Left ventricle myocardium inferior (tissue), 1 donor: ENCODE results near the gene PCNT. TPM values are rescaled to one million over a fixed set of nuclear protein-coding genes. Genes with fewer than 3 reads are reported as not detected.

ENCODE experiments used
- DNase-seq: peaks from one replicate; pipeline ENCODE4 v3.0.0-alpha.2; 2020
- H3K27ac ChIP-seq: fragments of 200-600 bp; replicated peaks from 2 replicates; pipeline ENCODE4 v1.8.0; 2021
- H3K27me3 ChIP-seq: fragments of 200-600 bp; 2 replicates; pipeline ENCODE4 v1.8.0; 2021; ENCODE audit warnings: low read depth
- H3K36me3 ChIP-seq: fragments of 200-600 bp; 2 replicates; pipeline ENCODE4 v1.8.0; 2021
- H3K4me1 ChIP-seq: fragments of 200-600 bp; 2 replicates; pipeline ENCODE4 v1.8.0; 2021
- H3K4me3 ChIP-seq: fragments of 200-600 bp; 2 replicates; pipeline ENCODE4 v1.8.0; 2021; ENCODE audit warnings: mild to moderate bottlenecking, moderate library complexity
- H3K9me3 ChIP-seq: fragments of 200-600 bp; replicated peaks from 2 replicates; pipeline ENCODE4 v1.8.0; 2021
- intact Hi-C: fragments of 100-400 bp; cut with micrococcal nuclease; formaldehyde crosslinking; loops from one replicate; pipeline ENCODE4 v1.11.0; 2022
- total RNA-seq: library from RNA; stranded (reverse); fragmentation: NEBNext Ultra II Directional; extraction: Animal tissue kit (Norgen Biotek cat#: 25700); gene quantifications from one replicate; pipeline ENCODE4 v1.2.1, GENCODE V29; 2021
- TF ChIP-seq, protein P1 (sequence below): fragments of 200-600 bp; IDR thresholded peaks from 2 replicates; pipeline ENCODE4 v1.8.0; 2021; ENCODE audit warnings: antibody characterized with exemption, mild to moderate bottlenecking, borderline replicate concordance
- donor health status: DM: no; HTN: yes; CAD: no; lungs with severe emphysema.

PCNT gene
- total RNA-seq, 1 donor from 2014 or later = 36.3 TPM

GRCh38 chr21:46376231-46376628 is 52.3 kb downstream of the PCNT start:
- TF ChIP-seq, protein P1, sequence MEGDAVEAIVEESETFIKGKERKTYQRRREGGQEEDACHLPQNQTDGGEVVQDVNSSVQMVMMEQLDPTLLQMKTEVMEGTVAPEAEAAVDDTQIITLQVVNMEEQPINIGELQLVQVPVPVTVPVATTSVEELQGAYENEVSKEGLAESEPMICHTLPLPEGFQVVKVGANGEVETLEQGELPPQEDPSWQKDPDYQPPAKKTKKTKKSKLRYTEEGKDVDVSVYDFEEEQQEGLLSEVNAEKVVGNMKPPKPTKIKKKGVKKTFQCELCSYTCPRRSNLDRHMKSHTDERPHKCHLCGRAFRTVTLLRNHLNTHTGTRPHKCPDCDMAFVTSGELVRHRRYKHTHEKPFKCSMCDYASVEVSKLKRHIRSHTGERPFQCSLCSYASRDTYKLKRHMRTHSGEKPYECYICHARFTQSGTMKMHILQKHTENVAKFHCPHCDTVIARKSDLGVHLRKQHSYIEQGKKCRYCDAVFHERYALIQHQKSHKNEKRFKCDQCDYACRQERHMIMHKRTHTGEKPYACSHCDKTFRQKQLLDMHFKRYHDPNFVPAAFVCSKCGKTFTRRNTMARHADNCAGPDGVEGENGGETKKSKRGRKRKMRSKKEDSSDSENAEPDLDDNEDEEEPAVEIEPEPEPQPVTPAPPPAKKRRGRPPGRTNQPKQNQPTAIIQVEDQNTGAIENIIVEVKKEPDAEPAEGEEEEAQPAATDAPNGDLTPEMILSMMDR = no peak
- intact Hi-C loops = no loop called here
- Histone ChIP-seq H3K27ac (peak overlapping the region; percentile 89), H3K36me3 (peaks cover 32% of the 10 kb centered on the region), H3K4me3 (peak overlapping the region; percentile 46), H3K27me3 (no peaks in the 10 kb centered on the region), H3K9me3 (no peaks in the 10 kb centered on the region), H3K4me1 (peaks cover 18% of the 10 kb centered on the region)
- DNase-seq = no peak

- intact Hi-C loops = no loop called here
- Histone ChIP-seq H3K27me3 (no peaks in the 10 kb centered on the region), H3K9me3 (no peaks in the 10 kb centered on the region), H3K36me3 (peaks cover 33% of the 10 kb centered on the region), H3K4me1 (peaks cover 18% of the 10 kb centered on the region), H3K27ac (peak overlapping the region; percentile 89), H3K4me3 (no peak overlapping the region)
- no peak for DNase-seq
- TF ChIP-seq, protein P1 = no peak
Observed at GRCh38 chr21:46376856-46377453, 53.0 kb downstream of the PCNT start.

DNA sequence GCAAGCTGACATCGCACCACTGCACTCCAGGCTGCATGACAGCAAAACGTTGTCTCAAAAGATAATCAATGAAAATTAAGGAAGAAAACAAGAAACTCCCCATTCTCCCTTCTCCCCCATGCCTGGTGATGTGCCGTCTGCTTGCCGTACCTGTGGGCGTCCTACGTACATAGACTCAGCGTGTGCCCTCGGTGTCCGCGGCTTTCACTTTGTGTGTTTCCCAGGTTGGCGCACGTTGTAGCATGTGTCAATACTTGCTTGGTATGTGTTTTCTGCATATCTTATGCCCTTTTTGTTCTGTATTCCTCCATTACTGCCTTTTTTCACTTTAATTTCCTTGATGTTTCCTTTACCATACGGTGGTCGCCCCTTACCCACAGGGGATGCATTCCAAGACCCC is 53.8 kb downstream of the PCNT start:
- no peaks in the 10 kb centered on the region for H3K27me3 ChIP-seq
- no peak overlapping the region for H3K4me3 ChIP-seq
- DNase-seq = no peak
- peaks cover 18% of the 10 kb centered on the region for H3K4me1 ChIP-seq
- intact Hi-C loops = no loop called here
- no peak overlapping the region for H3K27ac ChIP-seq
- H3K36me3 ChIP-seq = peaks cover 35% of the 10 kb centered on the region
- no peaks in the 10 kb centered on the region for H3K9me3 ChIP-seq
- TF ChIP-seq, protein P1 = no peak

DNA sequence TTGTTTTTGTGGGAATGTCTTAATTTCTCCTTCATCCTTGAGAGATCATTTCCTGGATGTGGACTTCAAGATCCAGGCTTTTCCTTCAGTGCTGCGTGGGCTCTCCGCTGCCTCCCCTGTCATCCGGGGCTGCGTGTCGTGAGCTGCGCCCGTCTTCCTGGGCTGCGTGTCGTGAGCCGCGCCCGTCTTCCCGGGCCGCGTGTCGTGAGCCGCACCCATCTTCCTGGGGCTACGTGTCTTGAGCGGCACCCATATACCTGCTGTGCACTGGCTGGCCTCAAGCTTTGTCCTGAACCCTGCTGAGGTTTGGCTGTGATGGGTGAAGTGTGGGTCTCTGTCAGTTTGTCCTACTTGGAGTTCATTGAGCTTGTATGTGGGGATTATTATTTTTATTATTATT is 55.1 kb downstream of the PCNT start:
- no peaks in the 10 kb centered on the region for H3K9me3 ChIP-seq
- no peak overlapping the region for H3K4me3 ChIP-seq
- peaks cover 35% of the 10 kb centered on the region for H3K36me3 ChIP-seq
- peaks cover 18% of the 10 kb centered on the region for H3K4me1 ChIP-seq
- DNase-seq = no peak
- TF ChIP-seq, protein P1 = no peak
- no peaks in the 10 kb centered on the region for H3K27me3 ChIP-seq
- intact Hi-C loops = no loop called here
- no peak overlapping the region for H3K27ac ChIP-seq

DNA sequence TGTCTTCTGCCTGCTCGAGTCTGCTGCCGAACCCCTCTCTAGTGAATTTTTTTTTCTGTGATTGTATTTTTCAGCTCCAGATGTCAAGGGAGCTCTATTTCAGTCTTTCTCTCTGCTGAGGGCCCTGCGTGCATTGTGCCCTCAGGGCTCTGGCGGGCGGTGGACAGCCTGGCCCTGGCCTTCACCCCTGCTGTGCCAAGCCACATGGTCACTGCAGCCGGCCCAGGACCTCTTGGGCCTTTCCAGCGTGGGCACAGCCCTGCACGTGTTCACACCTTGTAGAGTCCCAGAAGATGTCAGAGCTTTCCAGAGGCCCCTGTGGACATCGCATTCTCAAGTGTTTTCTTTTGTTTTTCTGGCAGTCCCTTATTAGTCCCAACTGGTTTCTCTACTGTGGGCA is 55.7 kb downstream of the PCNT start:
- Histone ChIP-seq H3K27ac (no peak overlapping the region), H3K9me3 (no peaks in the 10 kb centered on the region), H3K27me3 (no peaks in the 10 kb centered on the region), H3K36me3 (peaks cover 40% of the 10 kb centered on the region), H3K4me3 (no peak overlapping the region), H3K4me1 (peaks cover 18% of the 10 kb centered on the region)
- DNase-seq = no peak
- intact Hi-C loops = no loop called here
- TF ChIP-seq, protein P1 = no peak
